CD4-positive, alpha-beta memory T cell (primary cell): Measurements from ENCODE around the gene RRP7A. TPM values are rescaled to one million over a fixed set of nuclear protein-coding genes. Genes with fewer than 3 reads are reported as not detected.
A peak's percentile ranks its signal among the peaks of the same experiment; 100 is the strongest.
"Not testable (repeated sequence)": the region's sequence is repeated elsewhere in the genome, so short reads cannot be mapped to it uniquely, and the experiment has no call there.

Experiments used
- CTCF ChIA-PET: fragments of 350-600 bp; sonication (Branson Sonifier 250); formaldehyde crosslinking; loops from one replicate; lab custom pipeline; 2021; ENCODE audit warnings: inconsistent platforms; ENCODE audit not compliant: partially characterized antibody; lab: Charles Lee
- POLR2A ChIA-PET: fragments of 350-600 bp; sonication (Branson Sonifier 250); formaldehyde crosslinking; loops from one replicate; lab custom pipeline; 2021; ENCODE audit not compliant: partially characterized antibody; lab: Charles Lee
- DNase-seq, 5 donors: peaks; one replicate each; pipeline versions ENCODE4 v3.0.0 to v3.0.0-alpha.2; 2020 to 2022; ENCODE audit warnings: mixed read lengths in 1 of 5
- H3K27ac ChIP-seq: one replicate; pipeline ENCODE4 v1.7.0; 2013; ENCODE audit warnings: low read depth, low read length
- H3K27me3 ChIP-seq: 2 replicates; pipeline ENCODE4 v1.7.0; 2013; ENCODE audit warnings: mild to moderate bottlenecking, low read length, moderate library complexity; ENCODE audit not compliant: insufficient read depth
- H3K36me3 ChIP-seq: 2 replicates; pipeline ENCODE4 v1.7.0; 2013; ENCODE audit warnings: mild to moderate bottlenecking, low read length, moderate library complexity; ENCODE audit not compliant: insufficient read depth
- H3K4me1 ChIP-seq: 2 replicates; pipeline ENCODE4 v1.7.0; 2013; ENCODE audit warnings: mild to moderate bottlenecking, low read length, moderate library complexity; ENCODE audit not compliant: insufficient read depth
- H3K4me3 ChIP-seq, 2 donors: one replicate each; pipeline ENCODE4 v1.7.0; 2013; ENCODE audit warnings: low read length in 2 of 2, mild to moderate bottlenecking in 1 of 2
- H3K9me3 ChIP-seq, 2 donors: one replicate each; pipeline ENCODE4 v1.7.0; 2013; ENCODE audit warnings: low read length in 2 of 2, control low read depth in 1 of 2; ENCODE audit not compliant: control insufficient read depth in 1 of 2
- H3K27ac Mint-ChIP-seq, 7 donors: one replicate each; pipeline ENCODE4 v1.8.0; 2020 to 2021; ENCODE audit warnings: mixed read lengths in 7 of 7, mild to moderate bottlenecking in 6 of 7, inconsistent platforms in 3 of 7, moderate library complexity in 3 of 7
- H3K27me3 Mint-ChIP-seq, 2 donors: one replicate each; pipeline ENCODE4 v1.8.0; 2020 to 2021; ENCODE audit warnings: mixed read lengths in 2 of 2
- H3K36me3 Mint-ChIP-seq, 2 donors: one replicate each; pipeline ENCODE4 v1.8.0; 2020 to 2021; ENCODE audit warnings: mixed read lengths in 2 of 2, inconsistent platforms in 1 of 2, mild to moderate bottlenecking in 1 of 2
- H3K4me1 Mint-ChIP-seq, 4 donors: one replicate each; pipeline ENCODE4 v1.8.0; 2020 to 2021; ENCODE audit warnings: mixed read lengths in 4 of 4, mild to moderate bottlenecking in 1 of 4
- H3K4me3 Mint-ChIP-seq, 8 donors: one replicate each; pipeline ENCODE4 v1.8.0; 2020 to 2021; ENCODE audit warnings: mixed read lengths in 8 of 8, mild to moderate bottlenecking in 7 of 8, moderate library complexity in 6 of 8, inconsistent platforms in 3 of 8
- H3K9me3 Mint-ChIP-seq, 8 donors: one replicate each; pipeline ENCODE4 v1.8.0; 2020 to 2021; ENCODE audit warnings: mixed read lengths in 8 of 8, mild to moderate bottlenecking in 5 of 8, inconsistent platforms in 3 of 8, moderate library complexity in 1 of 8
- intact Hi-C: fragments of 100-400 bp; cut with micrococcal nuclease; formaldehyde crosslinking; loops from one replicate; pipeline ENCODE4 v1.15.1; 2023
- polyA plus RNA-seq, 2 donors: library from polyadenylated mRNA; unstranded; fragments of 300-500 nt; fragmentation: Illumina TruSeq; gene quantifications; one replicate each; pipeline ENCODE4 v1.2.3, GENCODE V29; 2021
- total RNA-seq, 2 experiments: library from RNA; stranded (reverse); gene quantifications; one replicate each; pipeline ENCODE4 v1.2.3, GENCODE V29; 2021

RRP7A gene
- total and polyA plus RNA-seq, 4 experiments from 2014 or later, result 56.9 to 104 (median 77.9) TPM

DNA sequence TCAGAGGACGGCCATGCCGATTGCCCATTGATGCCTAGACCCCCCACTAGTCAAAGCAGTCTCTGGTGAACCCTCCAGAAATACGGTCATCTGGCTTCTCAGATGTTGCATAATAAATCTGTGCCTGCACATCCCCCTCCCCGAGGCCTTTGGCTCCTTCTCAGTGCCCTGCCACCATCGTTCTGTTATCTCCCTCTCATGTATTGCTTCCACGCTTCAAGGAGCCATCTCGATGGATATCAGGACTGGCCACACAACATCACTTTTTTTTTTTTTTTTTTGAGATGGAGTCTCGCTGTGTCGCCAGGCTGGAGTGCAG, 1.6 kb upstream of the RRP7A start:
- Mint-ChIP-seq H3K27ac (peak overlapping the region in 5 of 7 donors; percentile 46 to 93 (median 77)), H3K36me3 (peaks cover 0 to 8% of the 10 kb centered on the region in 2 donors), H3K9me3 (no peaks in the 10 kb centered on the region), H3K27me3 (no peaks in the 10 kb centered on the region), H3K4me3 (peak overlapping the region in 6 of 8 donors; percentile 11 to 98 (median 58)), H3K4me1 (peaks cover 7 to 21% (median 14%) of the 10 kb centered on the region in 4 donors)
- Histone ChIP-seq H3K27ac (no peak overlapping the region), H3K27me3 (no peaks in the 10 kb centered on the region), H3K36me3 (peaks cover under 1% of the 10 kb centered on the region), H3K9me3 (no peaks in the 10 kb centered on the region), H3K4me1 (peaks cover 11% of the 10 kb centered on the region), H3K4me3 (no peak overlapping the region)
- CTCF ChIA-PET, result interaction anchor here (0.6 kb wide), 1 partner anchor 351 kb away, joined by 3 read pairs; no protein-coding TSS in a partner anchor
- intact Hi-C loops, result no loop called here
- POLR2A ChIA-PET, result interaction anchor here (0.9 kb wide), 1 partner anchor 16 kb away, joined by 3 read pairs; no protein-coding TSS in a partner anchor
- no peak for DNase-seq

DNA sequence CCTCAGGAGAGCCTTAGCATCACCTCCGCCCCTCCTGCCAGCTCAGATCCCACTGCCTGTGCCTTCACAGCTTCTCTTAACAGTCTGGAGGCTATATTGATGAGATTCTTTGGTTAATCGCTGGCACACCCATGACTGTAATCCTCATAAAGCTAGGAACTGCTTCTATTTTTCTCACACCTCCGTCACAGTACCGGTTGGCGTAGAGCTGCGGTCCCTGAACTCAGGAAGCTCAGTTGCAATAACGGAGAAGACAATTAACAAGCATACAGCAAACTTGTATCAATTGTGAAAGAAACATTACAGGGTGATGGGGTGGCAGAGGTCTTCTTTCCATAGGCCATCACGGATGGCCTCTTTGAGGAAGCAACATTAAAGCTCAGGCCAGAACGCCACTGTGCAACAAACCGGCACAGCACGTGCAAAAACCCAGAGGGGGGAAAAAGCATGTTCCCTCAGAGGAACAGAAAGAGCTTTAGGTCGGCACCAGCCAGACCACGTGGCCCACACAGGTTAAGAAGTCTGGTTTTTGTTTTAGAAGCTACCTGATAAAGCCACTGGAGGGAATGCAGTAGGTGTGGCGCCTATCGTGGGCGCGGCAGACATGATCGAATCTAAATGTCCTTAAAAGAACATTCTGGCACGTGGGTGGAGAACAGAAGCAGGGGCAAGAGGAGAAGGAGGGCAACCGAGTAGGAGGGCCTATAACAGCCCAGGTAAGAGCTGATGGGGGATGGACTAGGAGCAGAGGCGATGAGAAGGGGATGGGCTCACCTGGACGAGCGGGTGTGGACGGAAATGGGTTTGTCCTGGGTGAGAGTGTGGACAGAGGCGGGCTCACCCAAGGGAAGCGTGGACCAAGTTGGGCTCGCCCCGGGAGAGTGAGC, 715 bp downstream of the RRP7A start:
- CTCF ChIA-PET, DNase-seq, H3K9me3 ChIP-seq, intact Hi-C loops, H3K27me3 ChIP-seq, H3K9me3 Mint-ChIP-seq, H3K27me3 Mint-ChIP-seq: not testable (repeated sequence)
- H3K27ac Mint-ChIP-seq, result peak overlapping the region; percentile 93 to 99 (median 98)
- Histone ChIP-seq H3K4me1 (peaks cover 11% of the 10 kb centered on the region), H3K36me3 (peaks cover 11% of the 10 kb centered on the region), H3K4me3 (peak overlapping the region; percentile 61 to 79), H3K27ac (peak overlapping the region; percentile 78)
- peaks cover 7 to 21% (median 14%) of the 10 kb centered on the region in 4 donors for H3K4me1 Mint-ChIP-seq
- peak overlapping the region; percentile 95 to 99 (median 97) for H3K4me3 Mint-ChIP-seq
- H3K36me3 Mint-ChIP-seq, result peaks cover 0 to 13% of the 10 kb centered on the region in 2 donors
- POLR2A ChIA-PET, result interaction anchor here (1.2 kb wide), 1 partner anchor 80 kb away, joined by 5 read pairs; no protein-coding TSS in a partner anchor

DNA sequence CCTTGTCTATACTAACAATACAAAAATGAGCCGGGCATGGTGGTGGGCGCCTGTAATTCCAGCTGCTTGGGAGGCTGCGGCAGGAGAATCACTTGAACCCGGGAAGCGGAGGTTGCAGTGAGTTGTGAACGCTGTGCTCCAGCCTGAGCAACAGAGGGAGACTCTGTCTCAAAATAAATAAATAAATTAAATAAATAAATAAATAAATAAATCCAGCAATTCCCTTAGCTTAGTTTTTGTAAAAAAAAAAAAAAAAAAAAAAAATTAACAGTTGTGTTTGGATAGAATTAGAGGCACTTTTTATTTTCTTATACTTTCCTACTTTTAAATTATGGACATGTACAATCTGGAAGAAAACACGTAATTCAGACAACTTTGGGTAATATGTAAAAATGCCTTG, 2.5 kb downstream of the RRP7A start:
- H3K9me3 ChIP-seq, H3K9me3 Mint-ChIP-seq, H3K4me3 ChIP-seq, H3K27me3 ChIP-seq, intact Hi-C loops, H3K27ac ChIP-seq, DNase-seq, H3K27me3 Mint-ChIP-seq, CTCF ChIA-PET, POLR2A ChIA-PET: not testable (repeated sequence)
- Mint-ChIP-seq H3K27ac (peak overlapping the region in 2 of 7 donors; percentile 41 to 46), H3K36me3 (peaks cover 0 to 13% of the 10 kb centered on the region in 2 donors), H3K4me1 (peaks cover 7 to 21% (median 14%) of the 10 kb centered on the region in 4 donors), H3K4me3 (peak overlapping the region in 3 of 8 donors; percentile 17 to 57 (median 35))
- Histone ChIP-seq H3K36me3 (peaks cover 11% of the 10 kb centered on the region), H3K4me1 (peaks cover 11% of the 10 kb centered on the region)

DNA sequence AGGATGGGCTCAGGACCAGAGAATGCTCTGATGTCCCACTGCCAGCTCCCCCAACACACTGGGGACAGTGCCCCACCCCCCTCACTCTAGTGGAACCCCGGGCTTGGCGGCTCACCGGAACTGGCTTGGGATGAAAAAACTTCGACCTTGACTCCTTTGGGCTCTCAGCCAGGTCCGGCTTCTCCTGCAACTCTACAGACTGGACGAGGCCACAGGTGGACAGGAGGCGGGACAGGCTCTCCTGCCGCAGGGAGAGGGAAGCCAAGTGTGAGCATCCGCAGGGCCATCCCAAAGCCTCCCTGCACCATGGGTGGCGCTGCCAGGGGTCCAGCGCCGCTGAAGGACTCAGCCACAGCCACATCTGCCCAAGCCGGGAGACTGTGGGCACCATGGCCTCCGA, 3.7 kb downstream of the RRP7A start:
- H3K9me3 ChIP-seq, result no peaks in the 10 kb centered on the region
- CTCF ChIA-PET, result no interaction called here
- Mint-ChIP-seq H3K36me3 (peaks cover 0 to 17% of the 10 kb centered on the region in 2 donors), H3K27me3 (no peaks in the 10 kb centered on the region), H3K4me1 (peaks cover 7 to 21% (median 14%) of the 10 kb centered on the region in 4 donors), H3K9me3 (no peaks in the 10 kb centered on the region), H3K4me3 (no peak overlapping the region), H3K27ac (no peak overlapping the region)
- peaks cover 11% of the 10 kb centered on the region for H3K4me1 ChIP-seq
- intact Hi-C loops, result no loop called here
- H3K27ac ChIP-seq, result no peak overlapping the region
- H3K27me3 ChIP-seq, result no peaks in the 10 kb centered on the region
- POLR2A ChIA-PET, result no interaction called here
- no peak overlapping the region for H3K4me3 ChIP-seq
- DNase-seq, result no peak
- peaks cover 11% of the 10 kb centered on the region for H3K36me3 ChIP-seq

DNA sequence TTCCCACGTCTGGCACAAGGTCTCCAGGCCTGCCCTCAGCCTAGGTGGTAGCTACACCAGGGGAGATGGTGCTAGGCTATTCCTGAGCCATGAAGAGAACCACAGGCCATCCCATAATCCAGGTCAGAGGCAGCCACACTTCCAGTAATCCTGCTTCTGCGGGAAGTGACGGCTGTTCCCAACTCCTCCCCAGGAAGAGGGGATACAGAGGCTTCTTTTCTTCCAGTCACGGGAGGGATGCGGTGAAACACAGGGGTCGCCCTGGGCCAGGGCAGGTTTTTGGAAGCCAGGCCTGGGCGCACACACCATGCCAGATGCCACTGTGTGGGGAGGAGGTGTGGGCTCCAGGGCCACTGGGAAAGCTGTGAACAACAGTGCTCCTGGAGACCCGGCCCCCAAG, 4.3 kb downstream of the RRP7A start:
- intact Hi-C loops, H3K4me3 ChIP-seq, CTCF ChIA-PET, H3K9me3 Mint-ChIP-seq, H3K27ac ChIP-seq, H3K27me3 ChIP-seq, H3K4me3 Mint-ChIP-seq, H3K9me3 ChIP-seq, H3K27me3 Mint-ChIP-seq, H3K27ac Mint-ChIP-seq, POLR2A ChIA-PET, DNase-seq: not testable (repeated sequence)
- Histone ChIP-seq H3K4me1 (peaks cover 11% of the 10 kb centered on the region), H3K36me3 (peaks cover 11% of the 10 kb centered on the region)
- Mint-ChIP-seq H3K4me1 (peaks cover 7 to 21% (median 13%) of the 10 kb centered on the region in 4 donors), H3K36me3 (peaks cover 0 to 21% of the 10 kb centered on the region in 2 donors)

DNA sequence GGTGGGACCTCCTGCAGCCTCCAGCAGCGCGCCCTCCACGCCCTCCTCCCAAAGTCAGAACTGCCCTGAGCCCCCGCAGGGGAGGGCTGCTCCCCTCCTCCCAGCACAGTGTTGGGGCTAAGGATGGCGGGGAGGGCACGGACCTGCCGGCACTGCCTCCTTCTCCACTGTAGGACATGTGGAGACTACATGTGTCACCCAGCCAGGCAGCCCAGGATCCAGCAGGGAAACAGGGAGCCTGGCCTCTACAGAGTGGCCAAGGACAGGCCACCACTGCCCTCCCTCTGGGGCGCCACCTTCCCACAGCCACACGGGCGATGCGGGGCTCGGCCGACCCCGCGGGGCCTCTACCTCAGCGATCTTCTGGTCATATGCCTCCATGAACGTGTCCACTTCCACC, 5.3 kb downstream of the RRP7A start:
- H3K4me3 Mint-ChIP-seq, CTCF ChIA-PET, H3K9me3 Mint-ChIP-seq: not testable (repeated sequence)

DNA sequence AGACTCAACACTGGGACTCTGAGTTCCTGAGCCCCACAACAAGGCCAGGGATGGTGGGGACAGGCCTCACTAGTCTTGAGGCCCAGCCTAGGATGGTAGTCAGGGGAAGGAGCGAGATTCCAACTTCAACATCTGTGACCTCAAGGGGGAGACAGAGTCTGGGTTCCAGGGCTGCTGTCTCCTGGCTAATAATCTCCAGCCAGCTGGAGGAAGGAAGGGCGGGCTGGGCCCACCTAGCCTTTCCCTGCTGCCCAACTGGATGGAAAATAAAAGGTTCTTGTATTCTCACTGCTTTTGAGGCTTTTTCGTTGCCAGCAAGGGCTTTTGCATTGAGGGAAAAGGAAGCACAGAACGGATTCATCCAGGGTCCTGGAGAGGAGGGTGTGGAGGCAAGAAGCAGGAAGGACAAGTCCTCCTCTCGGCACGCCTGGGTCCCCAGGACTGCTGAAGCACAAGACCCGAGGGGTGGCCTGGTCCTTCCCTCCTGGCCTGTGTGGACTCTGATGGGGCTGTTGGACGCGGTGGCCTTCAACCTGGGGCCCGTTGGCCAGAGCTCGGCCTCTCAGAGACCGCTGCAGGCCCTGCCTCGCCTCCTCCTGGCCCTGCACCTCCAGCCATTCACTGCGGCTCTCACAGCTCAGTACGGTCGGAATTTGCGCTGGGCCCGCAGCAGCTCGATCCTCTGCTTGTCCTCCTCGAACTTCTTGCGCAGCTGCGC, 7.2 kb downstream of the RRP7A start:
- not testable (repeated sequence) for H3K4me3 ChIP-seq, H3K4me3 Mint-ChIP-seq
- POLR2A ChIA-PET, result interaction anchor here (0.6 kb wide), 1 partner anchor 9 kb away, joined by 3 read pairs; no protein-coding TSS in a partner anchor

More for the DNA sequence above, 5.3 kb downstream of the RRP7A start:
- Mint-ChIP-seq H3K36me3 (peaks cover 0 to 24% of the 10 kb centered on the region in 2 donors), H3K27ac (peak overlapping the region in 1 of 7 donors; percentile 41), H3K4me1 (peaks cover 2 to 14% (median 8%) of the 10 kb centered on the region in 4 donors)
- H3K27me3 ChIP-seq, H3K4me3 ChIP-seq, H3K4me1 ChIP-seq, H3K27me3 Mint-ChIP-seq, intact Hi-C loops, H3K9me3 ChIP-seq, DNase-seq, H3K27ac ChIP-seq: not testable (repeated sequence)
- H3K36me3 ChIP-seq, result peaks cover 11% of the 10 kb centered on the region
- POLR2A ChIA-PET, result interaction anchor here (0.6 kb wide), 1 partner anchor 1930 kb away, joined by 3 read pairs; no protein-coding TSS in a partner anchor

More for the DNA sequence above, 7.2 kb downstream of the RRP7A start:
- H3K9me3 Mint-ChIP-seq, DNase-seq, H3K4me1 Mint-ChIP-seq, H3K4me1 ChIP-seq, H3K27me3 Mint-ChIP-seq, H3K9me3 ChIP-seq, H3K27ac ChIP-seq, CTCF ChIA-PET, H3K27me3 ChIP-seq, intact Hi-C loops: not testable (repeated sequence)
- Mint-ChIP-seq H3K36me3 (peaks cover 0 to 18% of the 10 kb centered on the region in 2 donors), H3K27ac (peak overlapping the region in 2 of 7 donors; percentile 18 to 70)
- H3K36me3 ChIP-seq, result peaks cover 11% of the 10 kb centered on the region
